SU-DHL-6 (cell line): ENCODE measurements around the gene REM2.

ENCODE experiments used
- CTCF ChIP-seq: fragments of 200-600 bp; sonication (generic); IDR thresholded peaks from one replicate; pipeline ENCODE4 v1.5.1; 2017; ENCODE audit warnings: antibody characterized with exemption, mild to moderate bottlenecking, low read length, moderate library complexity; ENCODE audit not compliant: insufficient read depth, poor library complexity, severe bottlenecking
- EZH2phosphoT487 ChIP-seq: fragments of 200-600 bp; sonication (generic), shearing (Covaris generic); conservative IDR thresholded peaks from 2 replicates; pipeline ENCODE4 v1.6.1; 2018; ENCODE audit warnings: mild to moderate bottlenecking, antibody characterized with exemption, low read length, moderate library complexity, mixed read lengths

DNA sequence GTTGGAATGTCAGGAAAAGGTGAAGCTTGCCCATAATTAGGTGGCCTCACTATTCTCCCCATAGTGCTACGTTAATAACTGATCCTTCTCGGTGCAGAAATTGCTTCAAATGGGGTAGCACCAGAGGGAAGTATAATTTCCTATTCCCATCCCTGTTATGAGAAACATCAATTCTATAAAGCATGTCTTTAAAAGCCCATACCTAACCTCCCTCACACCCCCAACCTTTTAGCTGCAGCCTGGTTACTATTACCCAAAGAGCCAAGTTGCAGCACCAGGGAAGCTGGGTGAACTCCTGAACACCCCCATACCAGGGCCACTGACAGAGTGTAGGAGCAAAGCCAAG is 20.7 kb downstream of the REM2 start:
- TF ChIP-seq CTCF (no peak), EZH2phosphoT487 (no peak)
